WTC11 (cell line): ENCODE results near the gene RPAIN. TPM values are rescaled to one million over a fixed set of nuclear protein-coding genes. Genes with fewer than 3 reads are reported as not detected.

Source experiments
- ATAC-seq: fragments of 200-7000 bp; cut with Tn5 transposase; 2 replicates; pipeline ENCODE4 v1.10.0; 2021; ENCODE audit warnings: mild to moderate bottlenecking, moderate library complexity
- CTCF ChIA-PET: fragments of 300-600 bp; sonication (Branson Sonifier 250); formaldehyde crosslinking; loops from one replicate; lab custom pipeline; 2021; ENCODE audit warnings: antibody characterized with exemption; lab: Charles Lee
- POLR2A ChIA-PET: fragments of 350-600 bp; sonication (Branson Sonifier 250); formaldehyde crosslinking; loops from one replicate; lab custom pipeline; 2021; ENCODE audit warnings: antibody characterized with exemption; lab: Charles Lee
- DNase-seq: peaks from one replicate; pipeline ENCODE4 v3.0.0; 2021; ENCODE audit warnings: low spot score
- H3K27ac Mint-ChIP-seq: 2 replicates; pipeline ENCODE4 v1.8.0; 2021; ENCODE audit warnings: mixed read lengths
- H3K27me3 Mint-ChIP-seq: 2 replicates; pipeline ENCODE4 v1.8.0; 2021; ENCODE audit warnings: low read depth, mild to moderate bottlenecking, moderate library complexity, mixed read lengths
- H3K36me3 Mint-ChIP-seq: 2 replicates; pipeline ENCODE4 v1.8.0; 2021; ENCODE audit warnings: mixed read lengths
- H3K4me1 Mint-ChIP-seq: 2 replicates; pipeline ENCODE4 v1.8.0; 2022; ENCODE audit warnings: mixed read lengths
- H3K4me3 Mint-ChIP-seq: 2 replicates; pipeline ENCODE4 v1.8.0; 2021; ENCODE audit warnings: mild to moderate bottlenecking, moderate library complexity, mixed read lengths
- H3K9me3 Mint-ChIP-seq: 2 replicates; pipeline ENCODE4 v1.8.0; 2021; ENCODE audit warnings: mixed read lengths
- ELF4 ChIP-seq: sonication (generic); formaldehyde crosslinking; IDR thresholded peaks from 2 replicates; pipeline ENCODE4 v1.8.1; 2022; ENCODE audit warnings: low read depth, mild to moderate bottlenecking, moderate library complexity, missing genetic modification reagents
- FOXP1 ChIP-seq: sonication (generic); formaldehyde crosslinking; IDR thresholded peaks from 2 replicates; pipeline ENCODE4 v1.8.0; 2022; ENCODE audit warnings: missing genetic modification reagents, mild to moderate bottlenecking, moderate library complexity, borderline replicate concordance
- HMGA2 ChIP-seq: fragments of 250-450 bp; sonication (Bioruptor Pico); IDR thresholded peaks from 2 replicates; pipeline ENCODE4 v1.4.0; 2021; ENCODE audit warnings: mild to moderate bottlenecking, moderate library complexity
- NFATC4 ChIP-seq: fragments of 250-450 bp; sonication (Bioruptor Pico); IDR thresholded peaks from 2 replicates; pipeline ENCODE4 v1.9.0; 2021; ENCODE audit warnings: mild to moderate bottlenecking
- RELA ChIP-seq: sonication (generic); formaldehyde crosslinking; IDR thresholded peaks from 2 replicates; pipeline ENCODE4 v1.8.1; 2022; ENCODE audit warnings: missing genetic modification reagents, mild to moderate bottlenecking, borderline replicate concordance
- TEAD1 ChIP-seq: sonication (generic); formaldehyde crosslinking; IDR thresholded peaks from 2 replicates; pipeline ENCODE4 v1.8.0; 2022; ENCODE audit warnings: mild to moderate bottlenecking, missing genetic modification reagents
- total RNA-seq: library from RNA; stranded (reverse); gene quantifications from 3 replicates; pipeline ENCODE4 v1.2.3, GENCODE V29; 2021
- TF ChIP-seq, protein P1 (sequence below): sonication (generic); formaldehyde crosslinking; conservative IDR thresholded peaks from 2 replicates; pipeline ENCODE4 v1.8.1; 2023; ENCODE audit warnings: mild to moderate bottlenecking, low read depth, missing genetic modification reagents, moderate library complexity
- TF ChIP-seq, protein P2 (sequence below): fragments of 250-450 bp; sonication (Bioruptor Pico); IDR thresholded peaks from 2 replicates; pipeline ENCODE4 v1.9.0; 2021; ENCODE audit warnings: mild to moderate bottlenecking
- TF ChIP-seq, protein P3 (sequence below): sonication (generic); formaldehyde crosslinking; IDR thresholded peaks from 2 replicates; pipeline ENCODE4 v1.8.0; 2023; ENCODE audit warnings: mild to moderate bottlenecking, missing genetic modification reagents
- TF ChIP-seq, protein P4 (sequence below): sonication (generic); formaldehyde crosslinking; conservative IDR thresholded peaks from 2 replicates; pipeline ENCODE4 v1.8.1; 2022; ENCODE audit warnings: mild to moderate bottlenecking, missing genetic modification reagents
- TF ChIP-seq, protein P5 (sequence below): fragments of 250-450 bp; sonication (Bioruptor Pico); conservative IDR thresholded peaks from 2 replicates; pipeline ENCODE4 v1.9.0; 2021; ENCODE audit warnings: mild to moderate bottlenecking
- TF ChIP-seq, protein P6 (sequence below): fragments of 250-450 bp; sonication (Bioruptor Pico); IDR thresholded peaks from 2 replicates; pipeline ENCODE4 v1.9.0; 2021; ENCODE audit warnings: mild to moderate bottlenecking, borderline replicate concordance

The RPAIN gene
- total RNA-seq, 1 experiment from 2014 or later, result 67.8 TPM

DNA sequence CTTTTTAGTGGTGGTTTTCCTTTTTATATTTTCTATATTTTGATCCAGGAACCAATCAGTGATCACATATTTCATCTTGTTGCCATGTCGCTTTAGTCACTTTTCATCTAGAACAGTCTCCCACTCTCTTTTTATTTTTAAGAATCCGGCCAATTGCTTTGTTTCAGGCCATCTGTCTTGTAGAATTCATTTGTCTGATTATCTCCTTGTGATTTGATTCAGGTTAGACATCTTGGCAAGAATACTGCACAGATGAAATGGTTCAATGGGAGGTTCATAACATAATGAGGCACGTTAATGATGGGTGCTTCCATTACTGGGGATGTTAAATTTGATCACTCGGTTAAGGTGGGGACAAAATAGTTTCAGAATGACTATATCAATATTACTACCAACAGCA lies 49.6 kb upstream of the RPAIN start:
- ChIA-PET CTCF (no interaction called here), POLR2A (no interaction called here)
- peaks cover 3% of the 10 kb centered on the region; the same call in 1 of the 2 replicates for H3K4me1 Mint-ChIP-seq
- H3K9me3 Mint-ChIP-seq, result no peaks in the 10 kb centered on the region
- H3K27me3 Mint-ChIP-seq, result no peaks in the 10 kb centered on the region
- no peak for ATAC-seq
- H3K4me3 Mint-ChIP-seq, result no peak overlapping the region
- no peak overlapping the region for H3K27ac Mint-ChIP-seq
- TF ChIP-seq, protein P1, sequence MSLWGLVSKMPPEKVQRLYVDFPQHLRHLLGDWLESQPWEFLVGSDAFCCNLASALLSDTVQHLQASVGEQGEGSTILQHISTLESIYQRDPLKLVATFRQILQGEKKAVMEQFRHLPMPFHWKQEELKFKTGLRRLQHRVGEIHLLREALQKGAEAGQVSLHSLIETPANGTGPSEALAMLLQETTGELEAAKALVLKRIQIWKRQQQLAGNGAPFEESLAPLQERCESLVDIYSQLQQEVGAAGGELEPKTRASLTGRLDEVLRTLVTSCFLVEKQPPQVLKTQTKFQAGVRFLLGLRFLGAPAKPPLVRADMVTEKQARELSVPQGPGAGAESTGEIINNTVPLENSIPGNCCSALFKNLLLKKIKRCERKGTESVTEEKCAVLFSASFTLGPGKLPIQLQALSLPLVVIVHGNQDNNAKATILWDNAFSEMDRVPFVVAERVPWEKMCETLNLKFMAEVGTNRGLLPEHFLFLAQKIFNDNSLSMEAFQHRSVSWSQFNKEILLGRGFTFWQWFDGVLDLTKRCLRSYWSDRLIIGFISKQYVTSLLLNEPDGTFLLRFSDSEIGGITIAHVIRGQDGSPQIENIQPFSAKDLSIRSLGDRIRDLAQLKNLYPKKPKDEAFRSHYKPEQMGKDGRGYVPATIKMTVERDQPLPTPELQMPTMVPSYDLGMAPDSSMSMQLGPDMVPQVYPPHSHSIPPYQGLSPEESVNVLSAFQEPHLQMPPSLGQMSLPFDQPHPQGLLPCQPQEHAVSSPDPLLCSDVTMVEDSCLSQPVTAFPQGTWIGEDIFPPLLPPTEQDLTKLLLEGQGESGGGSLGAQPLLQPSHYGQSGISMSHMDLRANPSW, result no peak
- TF ChIP-seq TEAD1, result no peak
- TF ChIP-seq ELF4 (CRISPR knock-in tag), result no peak
- TF ChIP-seq, all 79 proteins: peak for 0
- H3K36me3 Mint-ChIP-seq, result peaks cover 48% of the 10 kb centered on the region
- no peak for DNase-seq

DNA sequence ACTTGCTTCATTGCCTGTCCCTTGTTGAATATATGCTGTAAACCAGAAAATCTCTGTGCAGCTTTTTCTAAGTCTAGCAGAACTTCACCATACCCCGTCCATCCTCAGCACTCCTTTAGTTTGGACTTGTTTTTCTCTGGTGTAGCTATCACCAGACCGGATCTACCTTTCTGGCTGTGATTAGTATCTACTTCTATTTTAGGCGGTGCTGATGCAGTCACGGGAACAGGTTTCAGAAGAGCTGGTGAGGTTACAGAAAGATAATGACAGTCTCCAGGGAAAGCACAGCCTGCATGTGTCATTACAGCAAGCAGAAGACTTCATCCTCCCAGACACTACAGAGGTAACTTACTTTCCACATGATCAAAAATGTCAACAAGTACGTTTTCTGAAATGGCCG lies 46.9 kb upstream of the RPAIN start:
- H3K36me3 Mint-ChIP-seq, result peaks cover 46% of the 10 kb centered on the region
- ChIA-PET CTCF (interaction anchor here (0.6 kb wide), 1 partner anchor 135 kb away, joined by 3 read pairs; no protein-coding TSS in a partner anchor), POLR2A (no interaction called here)
- H3K27me3 Mint-ChIP-seq, result no peaks in the 10 kb centered on the region
- TF ChIP-seq, protein P2, sequence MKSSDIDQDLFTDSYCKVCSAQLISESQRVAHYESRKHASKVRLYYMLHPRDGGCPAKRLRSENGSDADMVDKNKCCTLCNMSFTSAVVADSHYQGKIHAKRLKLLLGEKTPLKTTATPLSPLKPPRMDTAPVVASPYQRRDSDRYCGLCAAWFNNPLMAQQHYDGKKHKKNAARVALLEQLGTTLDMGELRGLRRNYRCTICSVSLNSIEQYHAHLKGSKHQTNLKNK (CRISPR knock-in tag), result no peak
- TF ChIP-seq, protein P3, sequence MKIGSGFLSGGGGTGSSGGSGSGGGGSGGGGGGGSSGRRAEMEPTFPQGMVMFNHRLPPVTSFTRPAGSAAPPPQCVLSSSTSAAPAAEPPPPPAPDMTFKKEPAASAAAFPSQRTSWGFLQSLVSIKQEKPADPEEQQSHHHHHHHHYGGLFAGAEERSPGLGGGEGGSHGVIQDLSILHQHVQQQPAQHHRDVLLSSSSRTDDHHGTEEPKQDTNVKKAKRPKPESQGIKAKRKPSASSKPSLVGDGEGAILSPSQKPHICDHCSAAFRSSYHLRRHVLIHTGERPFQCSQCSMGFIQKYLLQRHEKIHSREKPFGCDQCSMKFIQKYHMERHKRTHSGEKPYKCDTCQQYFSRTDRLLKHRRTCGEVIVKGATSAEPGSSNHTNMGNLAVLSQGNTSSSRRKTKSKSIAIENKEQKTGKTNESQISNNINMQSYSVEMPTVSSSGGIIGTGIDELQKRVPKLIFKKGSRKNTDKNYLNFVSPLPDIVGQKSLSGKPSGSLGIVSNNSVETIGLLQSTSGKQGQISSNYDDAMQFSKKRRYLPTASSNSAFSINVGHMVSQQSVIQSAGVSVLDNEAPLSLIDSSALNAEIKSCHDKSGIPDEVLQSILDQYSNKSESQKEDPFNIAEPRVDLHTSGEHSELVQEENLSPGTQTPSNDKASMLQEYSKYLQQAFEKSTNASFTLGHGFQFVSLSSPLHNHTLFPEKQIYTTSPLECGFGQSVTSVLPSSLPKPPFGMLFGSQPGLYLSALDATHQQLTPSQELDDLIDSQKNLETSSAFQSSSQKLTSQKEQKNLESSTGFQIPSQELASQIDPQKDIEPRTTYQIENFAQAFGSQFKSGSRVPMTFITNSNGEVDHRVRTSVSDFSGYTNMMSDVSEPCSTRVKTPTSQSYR (CRISPR knock-in tag), result no peak
- TF ChIP-seq, protein P4, sequence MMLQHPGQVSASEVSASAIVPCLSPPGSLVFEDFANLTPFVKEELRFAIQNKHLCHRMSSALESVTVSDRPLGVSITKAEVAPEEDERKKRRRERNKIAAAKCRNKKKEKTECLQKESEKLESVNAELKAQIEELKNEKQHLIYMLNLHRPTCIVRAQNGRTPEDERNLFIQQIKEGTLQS (CRISPR knock-in tag), result no peak
- TF ChIP-seq RELA (CRISPR knock-in tag), result no peak
- TF ChIP-seq, protein P5, sequence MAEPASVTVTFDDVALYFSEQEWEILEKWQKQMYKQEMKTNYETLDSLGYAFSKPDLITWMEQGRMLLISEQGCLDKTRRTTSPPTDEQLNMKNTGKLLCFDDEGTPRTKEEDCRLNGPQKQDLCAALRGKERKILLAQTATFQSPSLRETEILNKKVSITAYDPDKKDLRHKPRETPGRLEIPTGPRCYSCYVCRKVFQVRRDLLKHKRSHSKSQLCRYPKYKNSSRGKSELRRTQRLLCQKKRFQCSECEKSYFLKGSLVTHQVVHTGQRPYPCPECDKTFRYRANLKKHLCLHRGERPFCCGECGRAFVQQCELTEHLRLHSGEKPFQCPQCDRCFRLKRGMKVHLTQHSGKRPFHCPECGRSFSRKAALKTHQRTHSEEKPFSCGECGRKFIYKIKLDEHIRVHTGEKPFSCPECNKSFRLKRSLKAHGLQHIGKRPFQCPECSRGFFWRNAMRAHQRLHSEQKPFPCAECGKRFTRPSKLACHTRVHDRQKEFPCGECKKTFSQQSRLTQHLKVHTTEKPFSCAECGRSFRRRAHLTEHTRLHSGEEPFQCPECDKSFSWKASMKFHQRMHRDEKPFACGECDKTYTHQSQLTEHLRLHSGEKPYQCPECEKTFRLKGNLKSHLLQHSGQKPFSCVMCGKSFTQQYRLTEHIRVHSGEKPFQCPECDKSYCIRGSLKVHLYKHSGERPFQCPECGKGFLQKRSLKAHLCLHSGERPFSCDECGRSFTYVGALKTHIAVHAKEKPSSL, result no peak
- TF ChIP-seq FOXP1, result no peak
- TF ChIP-seq, protein P6, sequence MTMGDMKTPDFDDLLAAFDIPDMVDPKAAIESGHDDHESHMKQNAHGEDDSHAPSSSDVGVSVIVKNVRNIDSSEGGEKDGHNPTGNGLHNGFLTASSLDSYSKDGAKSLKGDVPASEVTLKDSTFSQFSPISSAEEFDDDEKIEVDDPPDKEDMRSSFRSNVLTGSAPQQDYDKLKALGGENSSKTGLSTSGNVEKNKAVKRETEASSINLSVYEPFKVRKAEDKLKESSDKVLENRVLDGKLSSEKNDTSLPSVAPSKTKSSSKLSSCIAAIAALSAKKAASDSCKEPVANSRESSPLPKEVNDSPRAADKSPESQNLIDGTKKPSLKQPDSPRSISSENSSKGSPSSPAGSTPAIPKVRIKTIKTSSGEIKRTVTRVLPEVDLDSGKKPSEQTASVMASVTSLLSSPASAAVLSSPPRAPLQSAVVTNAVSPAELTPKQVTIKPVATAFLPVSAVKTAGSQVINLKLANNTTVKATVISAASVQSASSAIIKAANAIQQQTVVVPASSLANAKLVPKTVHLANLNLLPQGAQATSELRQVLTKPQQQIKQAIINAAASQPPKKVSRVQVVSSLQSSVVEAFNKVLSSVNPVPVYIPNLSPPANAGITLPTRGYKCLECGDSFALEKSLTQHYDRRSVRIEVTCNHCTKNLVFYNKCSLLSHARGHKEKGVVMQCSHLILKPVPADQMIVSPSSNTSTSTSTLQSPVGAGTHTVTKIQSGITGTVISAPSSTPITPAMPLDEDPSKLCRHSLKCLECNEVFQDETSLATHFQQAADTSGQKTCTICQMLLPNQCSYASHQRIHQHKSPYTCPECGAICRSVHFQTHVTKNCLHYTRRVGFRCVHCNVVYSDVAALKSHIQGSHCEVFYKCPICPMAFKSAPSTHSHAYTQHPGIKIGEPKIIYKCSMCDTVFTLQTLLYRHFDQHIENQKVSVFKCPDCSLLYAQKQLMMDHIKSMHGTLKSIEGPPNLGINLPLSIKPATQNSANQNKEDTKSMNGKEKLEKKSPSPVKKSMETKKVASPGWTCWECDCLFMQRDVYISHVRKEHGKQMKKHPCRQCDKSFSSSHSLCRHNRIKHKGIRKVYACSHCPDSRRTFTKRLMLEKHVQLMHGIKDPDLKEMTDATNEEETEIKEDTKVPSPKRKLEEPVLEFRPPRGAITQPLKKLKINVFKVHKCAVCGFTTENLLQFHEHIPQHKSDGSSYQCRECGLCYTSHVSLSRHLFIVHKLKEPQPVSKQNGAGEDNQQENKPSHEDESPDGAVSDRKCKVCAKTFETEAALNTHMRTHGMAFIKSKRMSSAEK (CRISPR knock-in tag), result no peak
- TF ChIP-seq HMGA2 (CRISPR knock-in tag), result no peak
- no peak for TF ChIP-seq NFATC4
- no peak overlapping the region for H3K4me3 Mint-ChIP-seq
- no peaks in the 10 kb centered on the region for H3K9me3 Mint-ChIP-seq
- no peak overlapping the region for H3K27ac Mint-ChIP-seq
- H3K4me1 Mint-ChIP-seq, result peaks cover 3% of the 10 kb centered on the region; the same call in 1 of the 2 replicates
- DNase-seq (no peak), ATAC-seq (no peak)
